GM23338 (cell line): ENCODE results near the gene SRGAP3. TPM values are rescaled to one million over a fixed set of nuclear protein-coding genes. Genes with fewer than 3 reads are reported as not detected.

ENCODE experiments used
- ATAC-seq: fragments of 200-7000 bp; cut with Tn5 transposase; 3 replicates; pipeline ENCODE4 v1.9.1; 2020
- DNase-seq: peaks from one replicate; pipeline ENCODE4 v3.0.0-alpha.2; 2015; ENCODE audit warnings: low spot score
- H2AFZ ChIP-seq: fragments of 200-600 bp; sonication (generic); 2 replicates; pipeline ENCODE4 v1.8.0; 2016; ENCODE audit warnings: antibody characterized with exemption, mild to moderate bottlenecking, moderate library complexity
- H3F3A ChIP-seq: fragments of 200-600 bp; sonication (generic); replicated peaks from 2 replicates; pipeline ENCODE4 v1.8.0; 2017; ENCODE audit warnings: antibody characterized with exemption, mixed run types, low read depth
- H3K27ac ChIP-seq: fragments of 200-600 bp; sonication (generic); 2 replicates; pipeline ENCODE4 v1.6.1; 2016; ENCODE audit warnings: low read depth
- H3K27me3 ChIP-seq: fragments of 200-600 bp; sonication (generic); 2 replicates; pipeline ENCODE4 v1.8.0; 2016; ENCODE audit warnings: mild to moderate bottlenecking, mixed run types, moderate library complexity; ENCODE audit not compliant: insufficient read depth
- H3K36me3 ChIP-seq: fragments of 200-600 bp; sonication (generic); 2 replicates; pipeline ENCODE4 v1.8.0; 2016; ENCODE audit warnings: mild to moderate bottlenecking; ENCODE audit not compliant: insufficient read depth
- H3K4me1 ChIP-seq: fragments of 200-600 bp; sonication (generic); 2 replicates; pipeline ENCODE4 v1.8.0; 2016; ENCODE audit warnings: mild to moderate bottlenecking, moderate library complexity; ENCODE audit not compliant: insufficient read depth
- H3K4me2 ChIP-seq: fragments of 200-600 bp; sonication (generic); 2 replicates; pipeline ENCODE4 v1.7.1; 2017; ENCODE audit warnings: mixed run types
- H3K4me3 ChIP-seq: fragments of 200-600 bp; sonication (generic); 2 replicates; pipeline ENCODE4 v1.6.1; 2016; ENCODE audit warnings: mixed run types
- H3K79me2 ChIP-seq: fragments of 200-600 bp; sonication (generic); replicated peaks from 2 replicates; pipeline ENCODE4 v1.8.0; 2017; ENCODE audit warnings: mild to moderate bottlenecking; ENCODE audit not compliant: insufficient read depth
- H3K9me2 ChIP-seq: fragments of 200-600 bp; sonication (generic); 2 replicates; pipeline ENCODE4 v1.8.0; 2017; ENCODE audit not compliant: insufficient read depth
- H4K20me1 ChIP-seq: fragments of 200-600 bp; sonication (generic); replicated peaks from 2 replicates; pipeline ENCODE4 v1.8.0; 2017; ENCODE audit warnings: mild to moderate bottlenecking; ENCODE audit not compliant: insufficient read depth
- H3K27ac Mint-ChIP-seq: 2 replicates; pipeline ENCODE4 v1.8.0; 2020; ENCODE audit warnings: inconsistent platforms, mild to moderate bottlenecking, moderate library complexity, mixed read lengths
- H3K27me3 Mint-ChIP-seq: 3 replicates; pipeline ENCODE4 v1.8.0; 2022; ENCODE audit warnings: low read depth, mild to moderate bottlenecking, moderate library complexity, mixed read lengths, inconsistent platforms; ENCODE audit not compliant: insufficient read depth, poor library complexity
- H3K36me3 Mint-ChIP-seq: 3 replicates; pipeline ENCODE4 v1.8.0; 2021; ENCODE audit warnings: low read depth, mild to moderate bottlenecking, inconsistent platforms, moderate library complexity, mixed read lengths
- H3K4me1 Mint-ChIP-seq: 3 replicates; pipeline ENCODE4 v1.8.0; 2020; ENCODE audit warnings: mild to moderate bottlenecking, inconsistent platforms, mixed read lengths
- H3K4me3 Mint-ChIP-seq: 3 replicates; pipeline ENCODE4 v1.8.0; 2021; ENCODE audit warnings: moderate library complexity, mild to moderate bottlenecking, inconsistent platforms, mixed read lengths
- H3K9me3 Mint-ChIP-seq: 3 replicates; pipeline ENCODE4 v1.8.0; 2020; ENCODE audit warnings: moderate library complexity, mild to moderate bottlenecking, inconsistent platforms, mixed read lengths
- CREB1 ChIP-seq: fragments of 250-450 bp; sonication (Bioruptor Pico); IDR thresholded peaks from 2 replicates; pipeline ENCODE4 v1.5.0; 2020; ENCODE audit warnings: low read depth, mild to moderate bottlenecking, moderate library complexity
- CTCF ChIP-seq, 2 experiments: fragments of 200-600 bp in 1 of 2; sonication (generic) in 1 of 2; conservative IDR thresholded peaks; 2 replicates each; pipeline versions ENCODE4 v1.5.1 to v1.6.1; 2016 to 2017; ENCODE audit warnings: antibody characterized with exemption in 2 of 2, low read depth in 2 of 2, mild to moderate bottlenecking in 2 of 2, moderate library complexity in 1 of 2
- ETS1 ChIP-seq: IDR thresholded peaks from 2 replicates; pipeline ENCODE4 v1.6.1; 2016; ENCODE audit warnings: antibody characterized with exemption
- EZH2 ChIP-seq: fragments of 200-600 bp; sonication (generic); IDR thresholded peaks from one replicate; pipeline ENCODE4 v1.8.0; 2017; ENCODE audit warnings: antibody characterized with exemption, mild to moderate bottlenecking, low read depth; ENCODE audit not compliant: unreplicated experiment
- EZH2phosphoT487 ChIP-seq: fragments of 200-600 bp; sonication (generic); IDR thresholded peaks from one replicate; pipeline ENCODE4 v1.8.1; 2018; ENCODE audit warnings: antibody characterized with exemption; ENCODE audit not compliant: unreplicated experiment
- JUNB ChIP-seq: IDR thresholded peaks from one replicate; pipeline ENCODE4 v1.6.1; 2016; ENCODE audit warnings: antibody characterized with exemption; ENCODE audit not compliant: unreplicated experiment
- NANOG ChIP-seq: IDR thresholded peaks from 2 replicates; pipeline ENCODE4 v1.6.1; 2016; ENCODE audit warnings: antibody characterized with exemption, borderline replicate concordance
- POLR2AphosphoS5 ChIP-seq: IDR thresholded peaks from 2 replicates; pipeline ENCODE4 v1.6.1; 2016; ENCODE audit warnings: antibody characterized with exemption, low read depth
- STAT1 ChIP-seq: IDR thresholded peaks from one replicate; pipeline ENCODE4 v1.6.1; 2016; ENCODE audit warnings: antibody characterized with exemption; ENCODE audit not compliant: unreplicated experiment
- ZNF114 ChIP-seq: fragments of 250-450 bp; sonication (Bioruptor Pico); IDR thresholded peaks from 2 replicates; pipeline ENCODE4 v1.5.0; 2020; ENCODE audit warnings: mild to moderate bottlenecking, moderate library complexity
- ZNF331 ChIP-seq: fragments of 250-450 bp; sonication (Bioruptor Pico); IDR thresholded peaks from 2 replicates; pipeline ENCODE4 v1.5.0; 2020; ENCODE audit warnings: low read depth, mild to moderate bottlenecking, moderate library complexity
- polyA plus RNA-seq: library from polyadenylated mRNA; unstranded; fragments of >200 nt; fragmentation: Nextera tagmentation; extraction: Ambion mirVana; gene quantifications from 2 replicates; pipeline ENCODE4 v1.2.1, GENCODE V29; 2016
- total RNA-seq: library from RNA; depleted of rRNA; stranded (reverse); fragments of >200 nt; shearing (Covaris generic); gene quantifications from 2 replicates; pipeline ENCODE4 v1.2.3, GENCODE V29; 2014
- TF ChIP-seq, protein P1 (sequence below): fragments of 250-450 bp; sonication (Bioruptor Pico); IDR thresholded peaks from 2 replicates; pipeline ENCODE4 v1.5.0; 2020; ENCODE audit warnings: mild to moderate bottlenecking, moderate library complexity
- TF ChIP-seq, protein P2 (sequence below): IDR thresholded peaks from one replicate; pipeline ENCODE4 v1.6.1; 2018; ENCODE audit warnings: antibody characterized with exemption; ENCODE audit not compliant: unreplicated experiment

The SRGAP3 gene
- total and polyA plus RNA-seq, 2 experiments from 2014 or later = 6.4 to 9.4 TPM

DNA sequence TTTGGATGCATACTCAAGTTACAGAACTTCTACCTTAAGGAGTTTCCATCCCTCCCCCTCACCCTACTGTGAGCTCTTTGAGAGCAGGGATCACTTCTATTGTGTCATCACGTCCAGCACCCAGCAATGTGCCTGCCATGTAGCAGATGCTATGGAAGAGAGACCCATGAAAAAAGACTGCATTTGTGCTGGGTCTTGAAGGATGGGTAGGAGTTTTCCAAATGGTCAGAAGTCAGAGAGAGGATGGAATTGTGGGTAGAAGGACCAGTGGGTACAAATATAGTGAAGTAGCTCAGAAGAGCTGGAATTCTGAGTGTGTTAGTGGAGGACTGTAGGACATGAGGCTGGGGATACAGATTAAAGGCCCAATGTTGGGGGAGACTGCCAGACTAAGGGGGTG is 141.7 kb downstream of the SRGAP3 start:
- Histone ChIP-seq H3K27ac (no peak overlapping the region), H3K4me2 (no peak overlapping the region), H3K4me1 (peaks cover 18% of the 10 kb centered on the region), H3K36me3 (no peaks in the 10 kb centered on the region), H2AFZ (no peak overlapping the region), H3K4me3 (no peak overlapping the region), H3F3A (0 out of 2 replicates have a peak, but pooled peaks cover 2% of the 10 kb centered on the region), H4K20me1 (no peaks in the 10 kb centered on the region; the same call in 1 of the 2 replicates), H3K27me3 (no peaks in the 10 kb centered on the region), H3K9me2 (no peaks in the 10 kb centered on the region; the same call in 1 of the 2 replicates), H3K79me2 (no peaks in the 10 kb centered on the region)
- Mint-ChIP-seq H3K27me3 (peaks cover 6% of the 10 kb centered on the region), H3K4me1 (peaks cover 16% of the 10 kb centered on the region), H3K36me3 (no peaks in the 10 kb centered on the region; the same call in 2 of the 3 replicates), H3K4me3 (no peak overlapping the region), H3K9me3 (peaks cover 5% of the 10 kb centered on the region; the same call in 1 of the 3 replicates), H3K27ac (no peak overlapping the region)
- TF ChIP-seq, protein P1, sequence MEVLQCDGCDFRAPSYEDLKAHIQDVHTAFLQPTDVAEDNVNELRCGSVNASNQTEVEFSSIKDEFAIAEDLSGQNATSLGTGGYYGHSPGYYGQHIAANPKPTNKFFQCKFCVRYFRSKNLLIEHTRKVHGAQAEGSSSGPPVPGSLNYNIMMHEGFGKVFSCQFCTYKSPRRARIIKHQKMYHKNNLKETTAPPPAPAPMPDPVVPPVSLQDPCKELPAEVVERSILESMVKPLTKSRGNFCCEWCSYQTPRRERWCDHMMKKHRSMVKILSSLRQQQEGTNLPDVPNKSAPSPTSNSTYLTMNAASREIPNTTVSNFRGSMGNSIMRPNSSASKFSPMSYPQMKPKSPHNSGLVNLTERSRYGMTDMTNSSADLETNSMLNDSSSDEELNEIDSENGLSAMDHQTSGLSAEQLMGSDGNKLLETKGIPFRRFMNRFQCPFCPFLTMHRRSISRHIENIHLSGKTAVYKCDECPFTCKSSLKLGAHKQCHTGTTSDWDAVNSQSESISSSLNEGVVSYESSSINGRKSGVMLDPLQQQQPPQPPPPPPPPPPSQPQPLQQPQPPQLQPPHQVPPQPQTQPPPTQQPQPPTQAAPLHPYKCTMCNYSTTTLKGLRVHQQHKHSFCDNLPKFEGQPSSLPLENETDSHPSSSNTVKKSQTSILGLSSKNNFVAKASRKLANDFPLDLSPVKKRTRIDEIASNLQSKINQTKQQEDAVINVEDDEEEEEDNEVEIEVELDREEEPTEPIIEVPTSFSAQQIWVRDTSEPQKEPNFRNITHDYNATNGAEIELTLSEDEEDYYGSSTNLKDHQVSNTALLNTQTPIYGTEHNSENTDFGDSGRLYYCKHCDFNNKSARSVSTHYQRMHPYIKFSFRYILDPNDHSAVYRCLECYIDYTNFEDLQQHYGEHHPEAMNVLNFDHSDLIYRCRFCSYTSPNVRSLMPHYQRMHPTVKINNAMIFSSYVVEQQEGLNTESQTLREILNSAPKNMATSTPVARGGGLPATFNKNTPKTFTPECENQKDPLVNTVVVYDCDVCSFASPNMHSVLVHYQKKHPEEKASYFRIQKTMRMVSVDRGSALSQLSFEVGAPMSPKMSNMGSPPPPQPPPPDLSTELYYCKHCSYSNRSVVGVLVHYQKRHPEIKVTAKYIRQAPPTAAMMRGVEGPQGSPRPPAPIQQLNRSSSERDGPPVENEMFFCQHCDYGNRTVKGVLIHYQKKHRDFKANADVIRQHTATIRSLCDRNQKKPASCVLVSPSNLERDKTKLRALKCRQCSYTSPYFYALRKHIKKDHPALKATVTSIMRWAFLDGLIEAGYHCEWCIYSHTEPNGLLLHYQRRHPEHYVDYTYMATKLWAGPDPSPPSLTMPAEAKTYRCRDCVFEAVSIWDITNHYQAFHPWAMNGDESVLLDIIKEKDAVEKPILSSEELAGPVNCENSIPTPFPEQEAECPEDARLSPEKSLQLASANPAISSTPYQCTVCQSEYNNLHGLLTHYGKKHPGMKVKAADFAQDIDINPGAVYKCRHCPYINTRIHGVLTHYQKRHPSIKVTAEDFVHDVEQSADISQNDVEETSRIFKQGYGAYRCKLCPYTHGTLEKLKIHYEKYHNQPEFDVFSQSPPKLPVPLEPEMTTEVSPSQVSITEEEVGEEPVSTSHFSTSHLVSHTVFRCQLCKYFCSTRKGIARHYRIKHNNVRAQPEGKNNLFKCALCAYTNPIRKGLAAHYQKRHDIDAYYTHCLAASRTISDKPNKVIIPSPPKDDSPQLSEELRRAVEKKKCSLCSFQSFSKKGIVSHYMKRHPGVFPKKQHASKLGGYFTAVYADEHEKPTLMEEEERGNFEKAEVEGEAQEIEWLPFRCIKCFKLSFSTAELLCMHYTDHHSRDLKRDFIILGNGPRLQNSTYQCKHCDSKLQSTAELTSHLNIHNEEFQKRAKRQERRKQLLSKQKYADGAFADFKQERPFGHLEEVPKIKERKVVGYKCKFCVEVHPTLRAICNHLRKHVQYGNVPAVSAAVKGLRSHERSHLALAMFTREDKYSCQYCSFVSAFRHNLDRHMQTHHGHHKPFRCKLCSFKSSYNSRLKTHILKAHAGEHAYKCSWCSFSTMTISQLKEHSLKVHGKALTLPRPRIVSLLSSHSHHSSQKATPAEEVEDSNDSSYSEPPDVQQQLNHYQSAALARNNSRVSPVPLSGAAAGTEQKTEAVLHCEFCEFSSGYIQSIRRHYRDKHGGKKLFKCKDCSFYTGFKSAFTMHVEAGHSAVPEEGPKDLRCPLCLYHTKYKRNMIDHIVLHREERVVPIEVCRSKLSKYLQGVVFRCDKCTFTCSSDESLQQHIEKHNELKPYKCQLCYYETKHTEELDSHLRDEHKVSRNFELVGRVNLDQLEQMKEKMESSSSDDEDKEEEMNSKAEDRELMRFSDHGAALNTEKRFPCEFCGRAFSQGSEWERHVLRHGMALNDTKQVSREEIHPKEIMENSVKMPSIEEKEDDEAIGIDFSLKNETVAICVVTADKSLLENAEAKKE (CRISPR knock-in tag) = no peak
- no peak for TF ChIP-seq EZH2
- no peak for TF ChIP-seq ETS1
- no peak for TF ChIP-seq STAT1
- TF ChIP-seq POLR2AphosphoS5 = no peak
- no peak for TF ChIP-seq JUNB
- TF ChIP-seq NANOG = no peak
- TF ChIP-seq, protein P2, sequence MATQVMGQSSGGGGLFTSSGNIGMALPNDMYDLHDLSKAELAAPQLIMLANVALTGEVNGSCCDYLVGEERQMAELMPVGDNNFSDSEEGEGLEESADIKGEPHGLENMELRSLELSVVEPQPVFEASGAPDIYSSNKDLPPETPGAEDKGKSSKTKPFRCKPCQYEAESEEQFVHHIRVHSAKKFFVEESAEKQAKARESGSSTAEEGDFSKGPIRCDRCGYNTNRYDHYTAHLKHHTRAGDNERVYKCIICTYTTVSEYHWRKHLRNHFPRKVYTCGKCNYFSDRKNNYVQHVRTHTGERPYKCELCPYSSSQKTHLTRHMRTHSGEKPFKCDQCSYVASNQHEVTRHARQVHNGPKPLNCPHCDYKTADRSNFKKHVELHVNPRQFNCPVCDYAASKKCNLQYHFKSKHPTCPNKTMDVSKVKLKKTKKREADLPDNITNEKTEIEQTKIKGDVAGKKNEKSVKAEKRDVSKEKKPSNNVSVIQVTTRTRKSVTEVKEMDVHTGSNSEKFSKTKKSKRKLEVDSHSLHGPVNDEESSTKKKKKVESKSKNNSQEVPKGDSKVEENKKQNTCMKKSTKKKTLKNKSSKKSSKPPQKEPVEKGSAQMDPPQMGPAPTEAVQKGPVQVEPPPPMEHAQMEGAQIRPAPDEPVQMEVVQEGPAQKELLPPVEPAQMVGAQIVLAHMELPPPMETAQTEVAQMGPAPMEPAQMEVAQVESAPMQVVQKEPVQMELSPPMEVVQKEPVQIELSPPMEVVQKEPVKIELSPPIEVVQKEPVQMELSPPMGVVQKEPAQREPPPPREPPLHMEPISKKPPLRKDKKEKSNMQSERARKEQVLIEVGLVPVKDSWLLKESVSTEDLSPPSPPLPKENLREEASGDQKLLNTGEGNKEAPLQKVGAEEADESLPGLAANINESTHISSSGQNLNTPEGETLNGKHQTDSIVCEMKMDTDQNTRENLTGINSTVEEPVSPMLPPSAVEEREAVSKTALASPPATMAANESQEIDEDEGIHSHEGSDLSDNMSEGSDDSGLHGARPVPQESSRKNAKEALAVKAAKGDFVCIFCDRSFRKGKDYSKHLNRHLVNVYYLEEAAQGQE = no peak
- no peak for TF ChIP-seq ZNF331 (CRISPR knock-in tag)
- TF ChIP-seq CREB1 (CRISPR knock-in tag) = no peak
- TF ChIP-seq ZNF114 (CRISPR knock-in tag) = no peak
- TF ChIP-seq CTCF (conservative IDR thresholded peaks at IDR 0.05; ENCODE audit: low read depth in 2 of 2) = no peak
- TF ChIP-seq EZH2phosphoT487 = no peak
- DNase-seq (no peak), ATAC-seq (no peak)
